Measurements from ENCODE around the gene ACSL6. TPM values are rescaled to one million over a fixed set of nuclear protein-coding genes. Genes with fewer than 3 reads are reported as not detected.

Gene ACSL6
- total RNA-seq, 1 experiment from 2014 or later, result 1.4 TPM

DNA sequence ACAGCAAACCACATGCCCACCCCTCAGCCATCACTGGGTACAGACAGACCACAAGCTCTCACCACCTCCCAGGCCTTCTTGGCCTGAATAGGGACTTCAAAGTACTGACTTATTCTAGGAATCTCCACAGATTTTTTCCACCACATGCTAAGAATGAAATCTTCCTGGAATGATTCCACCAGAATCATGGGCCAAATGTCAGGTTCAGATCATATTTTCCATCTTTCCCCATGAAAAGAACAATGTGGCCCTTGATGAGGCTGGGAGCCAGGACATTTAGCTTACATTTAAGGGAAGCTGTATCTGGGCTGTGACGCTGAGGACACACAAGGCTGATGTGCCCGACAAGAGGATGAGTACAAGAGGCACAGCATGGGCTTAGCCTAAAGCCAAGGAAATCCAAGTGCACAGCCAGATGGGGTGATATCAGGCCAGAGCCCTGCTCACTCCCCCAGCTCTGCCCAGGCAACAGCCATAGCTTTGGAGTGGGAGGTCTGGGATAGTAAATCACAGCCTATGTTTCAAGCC is 28.1 kb downstream of the ACSL6 start:
- TF ChIP-seq, protein P1, sequence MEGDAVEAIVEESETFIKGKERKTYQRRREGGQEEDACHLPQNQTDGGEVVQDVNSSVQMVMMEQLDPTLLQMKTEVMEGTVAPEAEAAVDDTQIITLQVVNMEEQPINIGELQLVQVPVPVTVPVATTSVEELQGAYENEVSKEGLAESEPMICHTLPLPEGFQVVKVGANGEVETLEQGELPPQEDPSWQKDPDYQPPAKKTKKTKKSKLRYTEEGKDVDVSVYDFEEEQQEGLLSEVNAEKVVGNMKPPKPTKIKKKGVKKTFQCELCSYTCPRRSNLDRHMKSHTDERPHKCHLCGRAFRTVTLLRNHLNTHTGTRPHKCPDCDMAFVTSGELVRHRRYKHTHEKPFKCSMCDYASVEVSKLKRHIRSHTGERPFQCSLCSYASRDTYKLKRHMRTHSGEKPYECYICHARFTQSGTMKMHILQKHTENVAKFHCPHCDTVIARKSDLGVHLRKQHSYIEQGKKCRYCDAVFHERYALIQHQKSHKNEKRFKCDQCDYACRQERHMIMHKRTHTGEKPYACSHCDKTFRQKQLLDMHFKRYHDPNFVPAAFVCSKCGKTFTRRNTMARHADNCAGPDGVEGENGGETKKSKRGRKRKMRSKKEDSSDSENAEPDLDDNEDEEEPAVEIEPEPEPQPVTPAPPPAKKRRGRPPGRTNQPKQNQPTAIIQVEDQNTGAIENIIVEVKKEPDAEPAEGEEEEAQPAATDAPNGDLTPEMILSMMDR (IDR thresholded peaks at IDR 0.05; ENCODE audit: insufficient read depth in 1 of 2, low read depth in 1 of 2, low read length in 1 of 2, severe bottlenecking in 1 of 2, unreplicated experiment in 1 of 2), result no peak
- H3K4me3 ChIP-seq (ENCODE audit: low read depth, low read length), result no peak overlapping the region
- no peak overlapping the region for H3K4me3 Mint-ChIP-seq (ENCODE audit: unreplicated experiment)
- H3K27ac Mint-ChIP-seq (ENCODE audit: unreplicated experiment), result no peak overlapping the region
- no peaks in the 10 kb centered on the region for H3K4me1 ChIP-seq
- no peaks in the 10 kb centered on the region for H3K36me3 ChIP-seq (ENCODE audit: control insufficient read depth, insufficient read depth, low read length)
- peaks cover 6% of the 10 kb centered on the region for H3K27me3 Mint-ChIP-seq (ENCODE audit: insufficient read depth, unreplicated experiment)
- BruUV-seq (replicated peaks), result no TSS peak
- ChIA-PET CTCF (no interaction called here), POLR2A (interaction anchor here (0.5 kb wide), 1 partner anchor 465 kb away, joined by 5 read pairs; no protein-coding TSS in a partner anchor)
- H3K27me3 ChIP-seq (replicated peaks; ENCODE audit: control insufficient read depth, insufficient read depth, low read length), result 0 out of 2 replicates have a peak, but pooled peaks cover 2% of the 10 kb centered on the region
- intact Hi-C loops (cut with micrococcal nuclease; ENCODE audit: unreplicated experiment), result no loop called here
- no peaks in the 10 kb centered on the region for H3K4me1 Mint-ChIP-seq (ENCODE audit: low read depth, unreplicated experiment)
- no peaks in the 10 kb centered on the region for H3K36me3 Mint-ChIP-seq (ENCODE audit: insufficient read depth, unreplicated experiment)
- no peaks in the 10 kb centered on the region for H3K9me3 Mint-ChIP-seq (ENCODE audit: unreplicated experiment)
- no peak for DNase-seq
- H3K9me3 ChIP-seq, result no peaks in the 10 kb centered on the region

DNA sequence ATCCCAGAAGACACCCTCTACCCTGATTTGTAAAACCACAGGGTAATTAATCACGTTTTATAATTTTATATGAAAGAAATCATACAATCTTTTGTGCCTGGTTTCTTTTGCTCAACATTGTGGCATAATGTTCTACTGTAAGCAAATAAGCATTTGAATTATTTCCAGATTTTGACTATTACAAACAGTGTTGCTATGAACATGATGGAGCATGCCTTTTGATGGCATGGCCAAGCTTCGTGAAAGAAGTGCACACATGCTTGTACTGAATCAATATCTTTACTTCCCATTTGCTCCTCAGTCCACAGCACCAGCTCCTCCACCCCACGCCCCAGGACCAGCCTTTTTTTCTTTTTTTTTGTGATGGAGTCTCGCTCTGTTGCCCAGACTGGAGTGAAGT is 29.9 kb downstream of the ACSL6 start:
- ChIA-PET CTCF (interaction anchor here (0.5 kb wide), 1 partner anchor 95 kb away, joined by 3 read pairs; no protein-coding TSS in a partner anchor), POLR2A (no interaction called here)
- TF ChIP-seq, protein P1 (IDR thresholded peaks at IDR 0.05; ENCODE audit: insufficient read depth in 1 of 2, low read depth in 1 of 2, low read length in 1 of 2, severe bottlenecking in 1 of 2, unreplicated experiment in 1 of 2), result no peak
- BruUV-seq (replicated peaks), result no TSS peak
- Histone ChIP-seq H3K27me3 (replicated peaks; ENCODE audit: control insufficient read depth, insufficient read depth, low read length) (0 out of 2 replicates have a peak, but pooled peaks cover 2% of the 10 kb centered on the region), H3K4me3 (ENCODE audit: low read depth, low read length) (no peak overlapping the region), H3K36me3 (ENCODE audit: control insufficient read depth, insufficient read depth, low read length) (no peaks in the 10 kb centered on the region), H3K4me1 (no peaks in the 10 kb centered on the region), H3K9me3 (no peaks in the 10 kb centered on the region)
- intact Hi-C loops (cut with micrococcal nuclease; ENCODE audit: unreplicated experiment), result no loop called here
- H3K9me3 Mint-ChIP-seq (ENCODE audit: unreplicated experiment), result no peaks in the 10 kb centered on the region
- no peaks in the 10 kb centered on the region for H3K4me1 Mint-ChIP-seq (ENCODE audit: low read depth, unreplicated experiment)
- H3K27ac Mint-ChIP-seq (ENCODE audit: unreplicated experiment), result no peak overlapping the region
- no peak overlapping the region for H3K4me3 Mint-ChIP-seq (ENCODE audit: unreplicated experiment)
- H3K36me3 Mint-ChIP-seq (ENCODE audit: insufficient read depth, unreplicated experiment), result no peaks in the 10 kb centered on the region
- no peak for DNase-seq
- H3K27me3 Mint-ChIP-seq (ENCODE audit: insufficient read depth, unreplicated experiment), result peaks cover 10% of the 10 kb centered on the region

DNA sequence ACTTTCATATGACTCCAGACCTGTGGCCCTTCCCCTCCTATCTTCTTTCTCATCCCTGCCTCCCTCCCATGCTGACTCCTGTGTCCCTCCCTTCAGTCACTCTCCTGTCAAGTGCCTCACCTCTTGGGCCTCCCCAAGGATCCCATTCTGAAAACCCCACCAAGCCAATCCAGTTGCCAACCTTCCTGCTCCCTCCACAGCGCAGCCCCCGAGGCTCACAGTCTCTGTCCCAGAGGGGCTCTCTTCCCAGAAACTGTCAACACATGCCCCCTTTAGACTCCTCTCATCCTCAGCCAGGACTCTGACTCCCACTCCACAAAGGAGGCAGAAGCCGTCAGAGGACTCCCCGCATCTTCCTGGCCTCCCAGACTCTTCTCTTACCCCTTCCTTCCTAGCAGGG is 30.8 kb downstream of the ACSL6 start:
- no peaks in the 10 kb centered on the region for H3K36me3 Mint-ChIP-seq (ENCODE audit: insufficient read depth, unreplicated experiment)
- ChIA-PET POLR2A (no interaction called here), CTCF (interaction anchor here (0.7 kb wide), 1 partner anchor 121 kb away, joined by 9 read pairs; no protein-coding TSS in a partner anchor)
- H3K4me1 Mint-ChIP-seq (ENCODE audit: low read depth, unreplicated experiment), result no peaks in the 10 kb centered on the region
- Histone ChIP-seq H3K9me3 (no peaks in the 10 kb centered on the region), H3K4me1 (no peaks in the 10 kb centered on the region), H3K36me3 (ENCODE audit: control insufficient read depth, insufficient read depth, low read length) (no peaks in the 10 kb centered on the region), H3K4me3 (ENCODE audit: low read depth, low read length) (no peak overlapping the region), H3K27me3 (replicated peaks; ENCODE audit: control insufficient read depth, insufficient read depth, low read length) (0 out of 2 replicates have a peak, but pooled peaks cover 2% of the 10 kb centered on the region)
- H3K27ac Mint-ChIP-seq (ENCODE audit: unreplicated experiment), result no peak overlapping the region
- TF ChIP-seq, protein P1 (IDR thresholded peaks at IDR 0.05; ENCODE audit: insufficient read depth in 1 of 2, low read depth in 1 of 2, low read length in 1 of 2, severe bottlenecking in 1 of 2, unreplicated experiment in 1 of 2), result no peak
- H3K9me3 Mint-ChIP-seq (ENCODE audit: unreplicated experiment), result no peaks in the 10 kb centered on the region
- H3K4me3 Mint-ChIP-seq (ENCODE audit: unreplicated experiment), result no peak overlapping the region
- BruUV-seq (replicated peaks), result no TSS peak
- intact Hi-C loops (cut with micrococcal nuclease; ENCODE audit: unreplicated experiment), result no loop called here
- H3K27me3 Mint-ChIP-seq (ENCODE audit: insufficient read depth, unreplicated experiment), result peaks cover 10% of the 10 kb centered on the region
- peak in 1 of 2 experiments; percentile 6 for DNase-seq
